GM03348 (cell line): Measurements from ENCODE around the gene THSD4.
"Not testable (repeated sequence)": the region's sequence is repeated elsewhere in the genome, so short reads cannot be mapped to it uniquely, and the experiment has no call there.

Source experiments
- DNase-seq: peaks from one replicate; pipeline ENCODE4 v3.0.0; 2012; ENCODE audit warnings: low spot score

The THSD4 gene

GRCh38 chr15:71431343-71432336, 316.4 kb downstream of the THSD4 start:
- no peak for DNase-seq

- no peak for DNase-seq
Observed at GRCh38 chr15:71433402-71433801, 318.1 kb downstream of the THSD4 start.

DNA sequence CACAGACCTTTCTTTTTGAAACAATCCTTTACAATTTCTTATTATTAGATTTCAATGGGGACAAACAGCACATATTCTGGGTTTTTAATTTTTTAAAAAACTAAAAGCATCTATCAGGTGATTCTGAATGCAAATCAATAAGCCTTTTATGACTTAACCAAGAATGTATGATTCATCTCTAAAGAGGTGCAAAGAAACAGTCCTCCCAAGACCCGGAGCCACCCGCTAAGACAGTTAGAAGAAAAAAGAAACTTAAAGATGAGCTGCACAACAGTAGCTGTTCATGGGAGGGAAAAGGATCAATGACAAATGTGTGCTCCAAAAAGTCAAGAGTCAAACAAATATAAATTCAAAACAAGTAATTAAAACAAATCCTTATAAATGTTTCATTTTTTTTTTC, 319.5 kb downstream of the THSD4 start:
- DNase-seq: no peak

- DNase-seq: no peak
Observed at GRCh38 chr15:71435552-71435951, 320.3 kb downstream of the THSD4 start.

DNA sequence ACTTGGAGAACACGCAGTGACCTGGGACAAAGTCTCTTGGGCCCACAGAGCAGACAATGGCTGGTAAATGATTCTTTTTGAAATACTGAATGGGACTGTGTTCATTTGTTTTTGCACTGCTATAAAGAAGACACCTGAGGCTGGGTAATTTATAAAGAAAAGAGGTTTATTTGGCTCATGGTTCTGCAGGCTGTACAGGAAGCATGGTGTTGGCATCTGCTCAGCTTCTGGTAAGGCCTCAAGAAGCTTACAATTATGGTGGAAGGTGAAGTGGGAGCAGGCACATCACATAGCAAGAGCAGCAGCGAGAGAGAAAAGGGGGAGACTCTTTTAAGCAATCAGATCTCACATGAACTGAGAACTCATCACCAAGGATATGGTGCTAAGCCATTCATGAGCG, 321.6 kb downstream of the THSD4 start:
- no peak for DNase-seq

GRCh38 chr15:71437404-71437803, 322.1 kb downstream of the THSD4 start:
- DNase-seq: no peak

- DNase-seq: peak; percentile 43
Observed at GRCh38 chr15:71437919-71438318, 322.6 kb downstream of the THSD4 start.

GRCh38 chr15:71439478-71439877, 324.2 kb downstream of the THSD4 start:
- DNase-seq: not testable (repeated sequence)

DNA sequence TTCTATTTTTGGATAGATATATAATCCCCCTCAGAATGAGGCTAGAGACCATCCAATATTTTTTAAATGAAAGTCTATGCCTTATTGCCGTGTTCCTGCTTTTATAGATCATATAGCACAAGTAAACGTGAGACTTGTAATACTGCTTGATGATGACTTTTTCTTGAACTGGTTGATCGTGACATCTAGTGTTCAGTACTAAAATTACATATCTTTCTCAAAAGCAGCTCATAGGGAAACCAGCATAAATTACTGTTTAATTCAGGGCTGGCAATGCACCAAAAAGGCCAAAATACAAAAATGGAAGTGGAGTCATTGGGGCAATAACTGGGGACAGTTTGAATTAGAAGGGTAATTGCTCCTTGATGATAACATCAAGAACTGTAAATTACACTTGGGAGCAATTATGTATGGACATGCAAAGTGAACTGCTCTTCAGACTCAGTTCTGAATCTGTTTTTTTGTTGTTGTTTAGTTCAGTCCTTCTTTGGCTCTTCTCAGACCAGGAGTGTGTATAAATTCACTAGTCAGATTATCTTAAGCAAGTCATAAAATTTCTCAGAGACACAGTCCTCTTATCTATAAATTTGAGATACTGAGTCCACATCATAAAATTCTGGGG, 325.3 kb downstream of the THSD4 start:
- DNase-seq: peak; percentile 57

DNA sequence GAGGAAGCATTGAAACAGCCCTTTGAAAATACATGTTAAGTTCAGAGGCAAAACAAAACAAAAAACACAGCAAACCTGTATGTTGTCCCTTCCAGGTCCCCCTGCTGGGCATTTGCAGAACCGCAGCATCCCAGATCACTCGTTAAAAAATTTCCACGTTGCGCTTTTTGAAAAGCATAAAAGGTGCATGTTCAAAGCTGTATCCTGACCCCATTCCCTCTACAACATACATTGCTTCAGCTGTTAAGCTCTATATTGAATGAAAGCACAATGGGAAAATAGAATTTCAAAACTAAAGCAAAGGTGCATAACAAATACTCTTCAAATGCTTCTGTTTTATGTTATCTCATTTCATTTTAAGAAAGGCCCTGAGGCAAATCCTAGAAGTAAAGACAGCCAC, 328.3 kb downstream of the THSD4 start:
- DNase-seq: peak; percentile 62

GRCh38 chr15:71444032-71444810, 328.9 kb downstream of the THSD4 start:
- no peak for DNase-seq

- no peak for DNase-seq
Observed at GRCh38 chr15:71444866-71445590, 329.8 kb downstream of the THSD4 start.

- peak; percentile 29 for DNase-seq
Observed at GRCh38 chr15:71447328-71448250, 332.3 kb downstream of the THSD4 start.

- DNase-seq: peak; percentile 73
Observed at GRCh38 chr15:71448688-71449114, 333.4 kb downstream of the THSD4 start.

GRCh38 chr15:71449363-71449762, 334.1 kb downstream of the THSD4 start:
- no peak for DNase-seq

- DNase-seq: no peak
Observed at GRCh38 chr15:71449956-71450355, 334.7 kb downstream of the THSD4 start.

DNA sequence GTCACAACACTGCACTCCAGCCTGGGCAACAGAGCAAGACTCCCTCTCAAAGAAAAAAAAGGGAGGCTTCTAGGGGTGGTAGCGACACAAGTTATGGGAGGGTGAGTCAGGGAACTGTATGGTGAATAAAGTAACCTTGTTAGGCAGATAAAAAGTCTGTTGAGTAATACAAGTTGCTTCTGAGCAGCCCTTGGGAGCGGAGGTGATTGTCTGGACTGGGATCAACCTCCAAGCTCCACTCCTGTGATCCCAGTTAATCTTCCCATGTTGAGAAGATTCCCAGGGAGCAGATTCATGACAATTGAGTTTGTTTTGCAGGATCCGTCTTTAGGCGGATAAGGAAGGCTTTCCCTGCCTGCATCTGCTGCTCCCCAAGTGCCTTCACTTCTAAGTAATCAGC, 335.9 kb downstream of the THSD4 start:
- DNase-seq: no peak

- DNase-seq: no peak
Observed at GRCh38 chr15:71452893-71453292, 337.6 kb downstream of the THSD4 start.

- no peak for DNase-seq
Observed at GRCh38 chr15:71454462-71454996, 339.3 kb downstream of the THSD4 start.

- no peak for DNase-seq
Observed at GRCh38 chr15:71455107-71455506, 339.8 kb downstream of the THSD4 start.
